Astrocyte (in vitro differentiated cells and primary cell): ENCODE measurements around the gene JMJD1C. TPM values are rescaled to one million over a fixed set of nuclear protein-coding genes. Genes with fewer than 3 reads are reported as not detected.

Experiments
- DNase-seq: peaks from one replicate; pipeline ENCODE4 v3.0.0-alpha.2; 2010; ENCODE audit warnings: low read depth
- FAIRE-seq: peaks from 2 replicates; lab custom pipeline; 2011; peaks lifted over from hg19 to GRCh38; lab: Jason Lieb, UNC
- H2AFZ ChIP-seq: 2 replicates; pipeline ENCODE4 v1.6.0; 2012; ENCODE audit warnings: low read depth, low read length, inconsistent platforms
- H3K27ac ChIP-seq: 2 replicates; pipeline ENCODE4 v1.5.1; 2011; ENCODE audit warnings: low read depth, low read length, inconsistent platforms
- H3K27me3 ChIP-seq: 2 replicates; pipeline ENCODE4 v1.6.0; 2011; ENCODE audit warnings: low read length, inconsistent platforms; ENCODE audit not compliant: insufficient read depth
- H3K36me3 ChIP-seq: 2 replicates; pipeline ENCODE4 v1.5.1; 2011; ENCODE audit warnings: low read length, inconsistent platforms; ENCODE audit not compliant: insufficient read depth
- H3K4me1 ChIP-seq: 2 replicates; pipeline ENCODE4 v1.5.1; 2011; ENCODE audit warnings: low read length, inconsistent platforms; ENCODE audit not compliant: insufficient read depth
- H3K4me2 ChIP-seq: 2 replicates; pipeline ENCODE4 v1.6.0; 2012; ENCODE audit warnings: low read length, inconsistent platforms
- H3K4me3 ChIP-seq: 2 replicates; pipeline ENCODE4 v1.5.1; 2011; ENCODE audit warnings: low read depth, mild to moderate bottlenecking, low read length, inconsistent platforms; ENCODE audit not compliant: insufficient read depth
- H3K79me2 ChIP-seq: 2 replicates; pipeline ENCODE4 v1.6.0; 2012; ENCODE audit warnings: mild to moderate bottlenecking, low read length, inconsistent platforms; ENCODE audit not compliant: insufficient read depth
- H3K9ac ChIP-seq: 2 replicates; pipeline ENCODE4 v1.6.0; 2012; ENCODE audit warnings: mild to moderate bottlenecking, low read length, inconsistent platforms
- H3K9me3 ChIP-seq: 2 replicates; pipeline ENCODE4 v1.5.1; 2012; ENCODE audit warnings: low read depth, mild to moderate bottlenecking, low read length, inconsistent platforms; ENCODE audit not compliant: insufficient read depth
- H4K20me1 ChIP-seq: 2 replicates; pipeline ENCODE4 v1.6.0; 2012; ENCODE audit warnings: low read length, inconsistent platforms; ENCODE audit not compliant: insufficient read depth
- H3K27ac Mint-ChIP-seq: one replicate; pipeline ENCODE4 v1.8.0; 2021; ENCODE audit warnings: mild to moderate bottlenecking, mixed read lengths; ENCODE audit not compliant: unreplicated experiment
- H3K27me3 Mint-ChIP-seq: one replicate; pipeline ENCODE4 v1.8.0; 2021; ENCODE audit warnings: low read depth, mixed read lengths; ENCODE audit not compliant: unreplicated experiment
- H3K36me3 Mint-ChIP-seq: one replicate; pipeline ENCODE4 v1.8.0; 2021; ENCODE audit warnings: low read depth, mixed read lengths; ENCODE audit not compliant: unreplicated experiment
- H3K4me1 Mint-ChIP-seq: one replicate; pipeline ENCODE4 v1.8.0; 2021; ENCODE audit warnings: low read depth, mixed read lengths; ENCODE audit not compliant: unreplicated experiment
- H3K4me3 Mint-ChIP-seq: one replicate; pipeline ENCODE4 v1.8.0; 2021; ENCODE audit warnings: mild to moderate bottlenecking, moderate library complexity, mixed read lengths; ENCODE audit not compliant: unreplicated experiment
- H3K9me3 Mint-ChIP-seq: one replicate; pipeline ENCODE4 v1.8.0; 2021; ENCODE audit warnings: mild to moderate bottlenecking, mixed read lengths; ENCODE audit not compliant: unreplicated experiment
- CTCF ChIP-seq: IDR thresholded peaks from 2 replicates; pipeline ENCODE4 v1.5.1; 2011; ENCODE audit warnings: low read depth, mild to moderate bottlenecking, inconsistent platforms, low read length, moderate library complexity; ENCODE audit not compliant: insufficient read depth
- EZH2 ChIP-seq: IDR thresholded peaks from 2 replicates; pipeline ENCODE4 v1.6.1; 2012; ENCODE audit warnings: mild to moderate bottlenecking, low read length, inconsistent platforms; ENCODE audit not compliant: insufficient read depth
- total RNA-seq: library from RNA; stranded (reverse); gene quantifications from 2 replicates; pipeline ENCODE4 v1.2.1, GENCODE V29; 2021

JMJD1C gene
- total RNA-seq, 1 donor from 2014 or later = 61.0 TPM

GRCh38 chr10:63462442-63462841 is 3.3 kb downstream of the JMJD1C start:
- Mint-ChIP-seq H3K4me3 (no peak overlapping the region), H3K27me3 (no peaks in the 10 kb centered on the region), H3K4me1 (peaks cover 5% of the 10 kb centered on the region), H3K27ac (no peak overlapping the region), H3K9me3 (no peaks in the 10 kb centered on the region), H3K36me3 (no peaks in the 10 kb centered on the region)
- H3K4me3 ChIP-seq = no peak overlapping the region
- FAIRE-seq (no peak), DNase-seq (no peak)
- no peak overlapping the region for H2AFZ ChIP-seq
- H3K79me2 ChIP-seq = peaks cover 95% of the 10 kb centered on the region
- H3K4me2 ChIP-seq = no peak overlapping the region
- TF ChIP-seq CTCF = no peak
- TF ChIP-seq EZH2 = no peak
- H3K36me3 ChIP-seq = no peaks in the 10 kb centered on the region
- H3K9ac ChIP-seq = no peak overlapping the region
- no peaks in the 10 kb centered on the region for H3K27me3 ChIP-seq
- no peak overlapping the region for H3K27ac ChIP-seq
- H4K20me1 ChIP-seq = peaks cover 39% of the 10 kb centered on the region
- H3K4me1 ChIP-seq = peaks cover 9% of the 10 kb centered on the region
- no peaks in the 10 kb centered on the region for H3K9me3 ChIP-seq

- Mint-ChIP-seq H3K4me3 (no peak overlapping the region), H3K27me3 (no peaks in the 10 kb centered on the region), H3K4me1 (peaks cover 13% of the 10 kb centered on the region), H3K27ac (no peak overlapping the region), H3K36me3 (no peaks in the 10 kb centered on the region), H3K9me3 (no peaks in the 10 kb centered on the region)
- TF ChIP-seq CTCF = no peak
- TF ChIP-seq EZH2 = no peak
- no peaks in the 10 kb centered on the region for H3K36me3 ChIP-seq
- DNase-seq (no peak), FAIRE-seq (no peak)
- H2AFZ ChIP-seq = no peak overlapping the region
- H3K79me2 ChIP-seq = peaks cover 90% of the 10 kb centered on the region
- no peaks in the 10 kb centered on the region for H3K27me3 ChIP-seq
- H3K9ac ChIP-seq = no peak overlapping the region
- no peak overlapping the region for H3K27ac ChIP-seq
- peaks cover 22% of the 10 kb centered on the region for H4K20me1 ChIP-seq
- no peaks in the 10 kb centered on the region for H3K9me3 ChIP-seq
- no peak overlapping the region for H3K4me2 ChIP-seq
- H3K4me3 ChIP-seq = no peak overlapping the region
- peaks cover 11% of the 10 kb centered on the region for H3K4me1 ChIP-seq
Measured at GRCh38 chr10:63458177-63458576, 7.6 kb downstream of the JMJD1C start.

GRCh38 chr10:63457594-63457993 is 8.2 kb downstream of the JMJD1C start:
- no peak overlapping the region for H3K27ac ChIP-seq
- no peak overlapping the region for H2AFZ ChIP-seq
- no peak for DNase-seq
- peak overlapping the region; percentile 37 for H3K4me2 ChIP-seq
- peaks cover 13% of the 10 kb centered on the region for H3K4me1 Mint-ChIP-seq
- FAIRE-seq = peak; percentile 55
- peak overlapping the region; percentile 86 for H3K27ac Mint-ChIP-seq
- no peaks in the 10 kb centered on the region for H3K9me3 ChIP-seq
- H3K9me3 Mint-ChIP-seq = no peaks in the 10 kb centered on the region
- H3K4me3 Mint-ChIP-seq = no peak overlapping the region
- TF ChIP-seq EZH2 = no peak
- no peak for TF ChIP-seq CTCF
- no peaks in the 10 kb centered on the region for H3K36me3 Mint-ChIP-seq
- H4K20me1 ChIP-seq = peaks cover 22% of the 10 kb centered on the region
- H3K4me3 ChIP-seq = no peak overlapping the region
- no peaks in the 10 kb centered on the region for H3K36me3 ChIP-seq
- no peaks in the 10 kb centered on the region for H3K27me3 Mint-ChIP-seq
- peaks cover 11% of the 10 kb centered on the region for H3K4me1 ChIP-seq
- peaks cover 89% of the 10 kb centered on the region for H3K79me2 ChIP-seq
- H3K27me3 ChIP-seq = no peaks in the 10 kb centered on the region
- H3K9ac ChIP-seq = no peak overlapping the region
